HG02870 (cell line): ENCODE measurements around the gene MAGEA2B.
"Not testable (repeated sequence)": the region's sequence is repeated elsewhere in the genome, so short reads cannot be mapped to it uniquely, and the experiment has no call there.

Experiments used
- ATAC-seq: cut with Tn5 transposase; IDR thresholded peaks from one replicate; pipeline ENCODE4 v1.9.1; 2021; ENCODE audit warnings: mild to moderate bottlenecking, moderate library complexity; ENCODE audit not compliant: unreplicated experiment

The MAGEA2B gene

GRCh38 chrX:152754871-152755270 lies 40.4 kb downstream of the MAGEA2B start:
- not testable (repeated sequence) for ATAC-seq

DNA sequence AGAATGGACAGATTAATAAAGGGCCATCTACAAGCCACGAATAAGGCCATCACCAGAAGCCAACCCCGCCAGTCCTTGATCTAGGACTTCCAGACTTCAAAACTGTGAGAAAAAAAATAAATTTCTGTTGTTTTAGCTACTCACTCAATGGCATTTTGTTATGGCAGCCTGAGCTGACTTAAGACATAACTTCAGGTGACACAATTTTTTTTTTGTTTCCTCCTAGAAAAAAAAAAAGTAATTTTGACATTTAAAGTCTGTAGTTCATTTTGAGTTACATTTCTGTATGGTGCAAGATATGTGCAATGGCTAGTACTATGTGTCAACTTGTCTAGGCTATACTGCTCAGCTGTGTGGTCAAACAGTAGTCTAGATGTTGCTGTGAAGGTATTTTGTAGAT lies 44.5 kb downstream of the MAGEA2B start, which contains the start of gene CSAG3:
CSAG3 (plus strand) TSS at position 301 of the 400 bp plus-strand sequence.
- not testable (repeated sequence) for ATAC-seq

GRCh38 chrX:152759544-152759943 lies 45.1 kb downstream of the MAGEA2B start:
- not testable (repeated sequence) for ATAC-seq

GRCh38 chrX:152761582-152761981 lies 47.2 kb downstream of the MAGEA2B start:
- not testable (repeated sequence) for ATAC-seq

- not testable (repeated sequence) for ATAC-seq
Observed at GRCh38 chrX:152766562-152766961, 52.1 kb downstream of the MAGEA2B start.
